Esophagus squamous epithelium (tissue), 4 donors: Measurements from ENCODE around the gene OGA.

Experiments used
- CTCF ChIP-seq, 6 experiments: fragments of 450-650 bp in 4 of 6; fragments of 200-600 bp in 2 of 6; sonication (generic) in 2 of 6; IDR thresholded peaks; one replicate each; pipeline ENCODE4 v1.5.1; 2016 to 2019; ENCODE audit warnings: antibody characterized with exemption in 6 of 6, mild to moderate bottlenecking in 4 of 6, moderate library complexity in 4 of 6
- POLR2A ChIP-seq, 4 donors: fragments of 450-650 bp; IDR thresholded peaks; one replicate each; pipeline ENCODE4 v1.6.1; 2017; ENCODE audit warnings: antibody characterized with exemption in 4 of 4, mild to moderate bottlenecking in 4 of 4, moderate library complexity in 3 of 4

- no peak for TF ChIP-seq CTCF (IDR thresholded peaks at IDR 0.05)
- TF ChIP-seq POLR2A (IDR thresholded peaks at IDR 0.05) = no peak
These were observed 49.5 kb downstream of the OGA start for GRCh38 chr10:101768791-101769170.
